ENCODE measurements around the gene LIMD2.

DNA sequence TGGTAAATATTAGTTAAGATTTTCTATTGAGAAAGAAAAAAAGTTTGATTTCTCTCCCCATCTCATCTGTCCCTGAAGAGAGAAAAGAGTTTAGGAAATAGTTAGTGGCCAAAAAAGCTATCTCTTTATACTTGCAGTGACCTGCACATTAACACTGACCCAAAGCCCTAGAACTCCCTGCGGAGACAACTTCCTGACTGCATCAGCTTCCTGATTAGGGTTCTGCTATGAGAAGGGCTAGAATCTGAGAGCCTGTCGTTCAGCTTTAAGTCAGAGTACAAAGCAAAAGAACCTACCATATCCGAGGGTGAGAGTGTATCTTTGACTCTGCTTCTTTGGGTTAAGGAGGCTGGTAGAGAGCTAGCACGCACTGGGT, 24.7 kb downstream of the LIMD2 start:
- TF ChIP-seq, protein P1, sequence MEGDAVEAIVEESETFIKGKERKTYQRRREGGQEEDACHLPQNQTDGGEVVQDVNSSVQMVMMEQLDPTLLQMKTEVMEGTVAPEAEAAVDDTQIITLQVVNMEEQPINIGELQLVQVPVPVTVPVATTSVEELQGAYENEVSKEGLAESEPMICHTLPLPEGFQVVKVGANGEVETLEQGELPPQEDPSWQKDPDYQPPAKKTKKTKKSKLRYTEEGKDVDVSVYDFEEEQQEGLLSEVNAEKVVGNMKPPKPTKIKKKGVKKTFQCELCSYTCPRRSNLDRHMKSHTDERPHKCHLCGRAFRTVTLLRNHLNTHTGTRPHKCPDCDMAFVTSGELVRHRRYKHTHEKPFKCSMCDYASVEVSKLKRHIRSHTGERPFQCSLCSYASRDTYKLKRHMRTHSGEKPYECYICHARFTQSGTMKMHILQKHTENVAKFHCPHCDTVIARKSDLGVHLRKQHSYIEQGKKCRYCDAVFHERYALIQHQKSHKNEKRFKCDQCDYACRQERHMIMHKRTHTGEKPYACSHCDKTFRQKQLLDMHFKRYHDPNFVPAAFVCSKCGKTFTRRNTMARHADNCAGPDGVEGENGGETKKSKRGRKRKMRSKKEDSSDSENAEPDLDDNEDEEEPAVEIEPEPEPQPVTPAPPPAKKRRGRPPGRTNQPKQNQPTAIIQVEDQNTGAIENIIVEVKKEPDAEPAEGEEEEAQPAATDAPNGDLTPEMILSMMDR (IDR thresholded peaks at IDR 0.05; ENCODE audit: control extremely low read depth in 1 of 3, insufficient read depth in 1 of 3, low read depth in 1 of 3, low read length in 3 of 3), result no peak
- no peak for TF ChIP-seq CEBPB (IDR thresholded peaks at IDR 0.05; ENCODE audit: low read depth, low read length)
- TF ChIP-seq POLR2A (IDR thresholded peaks at IDR 0.05; ENCODE audit: control extremely low read depth in 1 of 2, low read depth in 2 of 2, low read length in 2 of 2), result no peak
- TF ChIP-seq SRF (IDR thresholded peaks at IDR 0.05; ENCODE audit: low read depth, low read length), result no peak
- no peak for TF ChIP-seq EZH2 (IDR thresholded peaks at IDR 0.05; ENCODE audit: low read depth, low read length, severe bottlenecking)
- no peak for TF ChIP-seq JUND (IDR thresholded peaks at IDR 0.05; ENCODE audit: low read length)
- no peak for TF ChIP-seq GTF2F1 (IDR thresholded peaks at IDR 0.05; ENCODE audit: borderline replicate concordance, low read depth, low read length)
- TF ChIP-seq, protein P2, sequence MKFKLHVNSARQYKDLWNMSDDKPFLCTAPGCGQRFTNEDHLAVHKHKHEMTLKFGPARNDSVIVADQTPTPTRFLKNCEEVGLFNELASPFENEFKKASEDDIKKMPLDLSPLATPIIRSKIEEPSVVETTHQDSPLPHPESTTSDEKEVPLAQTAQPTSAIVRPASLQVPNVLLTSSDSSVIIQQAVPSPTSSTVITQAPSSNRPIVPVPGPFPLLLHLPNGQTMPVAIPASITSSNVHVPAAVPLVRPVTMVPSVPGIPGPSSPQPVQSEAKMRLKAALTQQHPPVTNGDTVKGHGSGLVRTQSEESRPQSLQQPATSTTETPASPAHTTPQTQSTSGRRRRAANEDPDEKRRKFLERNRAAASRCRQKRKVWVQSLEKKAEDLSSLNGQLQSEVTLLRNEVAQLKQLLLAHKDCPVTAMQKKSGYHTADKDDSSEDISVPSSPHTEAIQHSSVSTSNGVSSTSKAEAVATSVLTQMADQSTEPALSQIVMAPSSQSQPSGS (IDR thresholded peaks at IDR 0.05; ENCODE audit: low read length), result no peak
- TF ChIP-seq GABPA (IDR thresholded peaks at IDR 0.05; ENCODE audit: borderline replicate concordance, insufficient read depth, low read length), result no peak
- TF ChIP-seq ZNF274 (IDR thresholded peaks at IDR 0.05; ENCODE audit: borderline replicate concordance, extremely low read depth, low read length), result no peak
- no peak for TF ChIP-seq POLR2AphosphoS5 (IDR thresholded peaks at IDR 0.05; ENCODE audit: low read depth, low read length)
- no peak for TF ChIP-seq SIN3A (conservative IDR thresholded peaks at IDR 0.05 in 1 of 2, IDR thresholded peaks at IDR 0.05 in 1 of 2; ENCODE audit: low read depth in 1 of 2, low read length in 2 of 2)
- TF ChIP-seq HDAC2 (IDR thresholded peaks at IDR 0.05; ENCODE audit: borderline replicate concordance in 1 of 2, low read depth in 2 of 2, low read length in 2 of 2), result no peak
- no peak for TF ChIP-seq MAX (IDR thresholded peaks at IDR 0.05)
